Loucy (cell line): ENCODE measurements around the gene CT55.
"Not testable (repeated sequence)": the region's sequence is repeated elsewhere in the genome, so short reads cannot be mapped to it uniquely, and the experiment has no call there.

Experiments used
- H2AFZ ChIP-seq: fragments of 200-600 bp; sonication (generic); 2 replicates; pipeline ENCODE4 v1.6.0; 2016; ENCODE audit warnings: antibody characterized with exemption, mild to moderate bottlenecking, low read length, moderate library complexity
- H3F3A ChIP-seq: fragments of 200-600 bp; 2 replicates; pipeline ENCODE4 v1.6.0; 2016; ENCODE audit warnings: antibody characterized with exemption, low read depth, mild to moderate bottlenecking
- H3K27me3 ChIP-seq: fragments of 200-600 bp; sonication (generic); 2 replicates; pipeline ENCODE4 v1.6.1; 2014; ENCODE audit warnings: low read length, mild to moderate bottlenecking; ENCODE audit not compliant: insufficient read depth, poor library complexity, severe bottlenecking
- H3K36me3 ChIP-seq: fragments of 200-600 bp; sonication (generic); 2 replicates; pipeline ENCODE4 v1.6.1; 2016; ENCODE audit warnings: low read length; ENCODE audit not compliant: insufficient read depth
- H3K4me1 ChIP-seq: fragments of 200-600 bp; sonication (generic); 2 replicates; pipeline ENCODE4 v1.5.1; 2014; ENCODE audit warnings: low read length, mild to moderate bottlenecking; ENCODE audit not compliant: insufficient read depth, poor library complexity, severe bottlenecking
- H3K4me2 ChIP-seq: fragments of 200-600 bp; sonication (generic); 2 replicates; pipeline ENCODE4 v1.6.0; 2014; ENCODE audit warnings: antibody characterized with exemption, low read length, low read depth, mild to moderate bottlenecking; ENCODE audit not compliant: poor library complexity, severe bottlenecking
- H3K4me3 ChIP-seq: fragments of 200-600 bp; sonication (generic); 2 replicates; pipeline ENCODE4 v1.5.1; 2014; ENCODE audit warnings: low read length, mild to moderate bottlenecking, mixed read lengths; ENCODE audit not compliant: poor library complexity, severe bottlenecking
- H3K79me2 ChIP-seq: fragments of 200-600 bp; sonication (generic); 2 replicates; pipeline ENCODE4 v1.6.1; 2014; ENCODE audit warnings: low read length; ENCODE audit not compliant: insufficient read depth
- H3K9ac ChIP-seq: fragments of 200-600 bp; sonication (generic); 2 replicates; pipeline ENCODE4 v1.6.0; 2014; ENCODE audit warnings: mild to moderate bottlenecking, low read depth, low read length, moderate library complexity; ENCODE audit not compliant: poor library complexity, severe bottlenecking
- H3K9me2 ChIP-seq: fragments of 200-600 bp; sonication (generic); replicated peaks from 2 replicates; pipeline ENCODE4 v1.6.1; 2016; ENCODE audit warnings: low read depth, low read length, mixed read lengths
- H3K9me3 ChIP-seq: fragments of 200-600 bp; sonication (generic); 2 replicates; pipeline ENCODE4 v1.6.1; 2014; ENCODE audit warnings: mild to moderate bottlenecking, antibody characterized with exemption, low read length, low read depth; ENCODE audit not compliant: insufficient read depth
- H4K20me1 ChIP-seq: fragments of 200-600 bp; sonication (generic); 2 replicates; pipeline ENCODE4 v1.6.0; 2014; ENCODE audit warnings: antibody characterized with exemption, low read length, mild to moderate bottlenecking; ENCODE audit not compliant: insufficient read depth, poor library complexity, severe bottlenecking
- CTCF ChIP-seq: fragments of 200-600 bp; sonication (generic); conservative IDR thresholded peaks from 2 replicates; pipeline ENCODE4 v1.5.1; 2014; ENCODE audit warnings: mild to moderate bottlenecking, antibody characterized with exemption, low read length
- EZH2phosphoT487 ChIP-seq: fragments of 200-600 bp; IDR thresholded peaks from 2 replicates; pipeline ENCODE4 v1.6.1; 2018; ENCODE audit warnings: antibody characterized with exemption, mild to moderate bottlenecking, moderate library complexity, borderline replicate concordance

Gene CT55

GRCh38 chrX:135170468-135170867, 730 bp downstream of the CT55 start:
- no peaks in the 10 kb centered on the region for H4K20me1 ChIP-seq
- H3K9ac ChIP-seq, result no peak overlapping the region
- H3K4me1 ChIP-seq, result no peaks in the 10 kb centered on the region
- no peak overlapping the region for H3K4me2 ChIP-seq
- H3K9me2 ChIP-seq, result no peaks in the 10 kb centered on the region
- no peaks in the 10 kb centered on the region for H3K36me3 ChIP-seq
- H3K9me3 ChIP-seq, result no peaks in the 10 kb centered on the region
- TF ChIP-seq CTCF (no peak), EZH2phosphoT487 (no peak)
- no peaks in the 10 kb centered on the region for H3K79me2 ChIP-seq
- H3K27me3 ChIP-seq, result no peaks in the 10 kb centered on the region
- no peak overlapping the region for H2AFZ ChIP-seq
- no peak overlapping the region for H3K4me3 ChIP-seq
- H3F3A ChIP-seq, result no peaks in the 10 kb centered on the region

- not testable (repeated sequence) for H3K4me3 ChIP-seq, H4K20me1 ChIP-seq, H3K4me1 ChIP-seq, H3K79me2 ChIP-seq, H3K4me2 ChIP-seq, H2AFZ ChIP-seq, H3K9ac ChIP-seq, H3K9me2 ChIP-seq, H3F3A ChIP-seq, H3K36me3 ChIP-seq, H3K27me3 ChIP-seq, H3K9me3 ChIP-seq
These were observed 1.7 kb downstream of the CT55 start for GRCh38 chrX:135169534-135169933.

- H3K4me3 ChIP-seq, result no peak overlapping the region
- no peaks in the 10 kb centered on the region for H3K36me3 ChIP-seq
- no peaks in the 10 kb centered on the region for H3K9me3 ChIP-seq
- no peak overlapping the region for H2AFZ ChIP-seq
- H3K79me2 ChIP-seq, result no peaks in the 10 kb centered on the region
- no peaks in the 10 kb centered on the region for H3K4me1 ChIP-seq
- no peaks in the 10 kb centered on the region for H3K27me3 ChIP-seq
- TF ChIP-seq EZH2phosphoT487 (no peak), CTCF (no peak)
- H3K9me2 ChIP-seq, result no peaks in the 10 kb centered on the region
- H3F3A ChIP-seq, result no peaks in the 10 kb centered on the region
- no peak overlapping the region for H3K4me2 ChIP-seq
- H3K9ac ChIP-seq, result no peak overlapping the region
- no peaks in the 10 kb centered on the region for H4K20me1 ChIP-seq
These were observed 2.7 kb downstream of the CT55 start for GRCh38 chrX:135168486-135168885.

GRCh38 chrX:135154688-135155087, 16.5 kb downstream of the CT55 start:
- H2AFZ ChIP-seq, H3K9me3 ChIP-seq, H4K20me1 ChIP-seq, H3K9ac ChIP-seq, H3K4me1 ChIP-seq, H3K36me3 ChIP-seq, H3K4me2 ChIP-seq, H3F3A ChIP-seq, H3K27me3 ChIP-seq, H3K9me2 ChIP-seq, H3K4me3 ChIP-seq, H3K79me2 ChIP-seq: not testable (repeated sequence)

- H3K9me3 ChIP-seq, H2AFZ ChIP-seq, H3K9me2 ChIP-seq, H3F3A ChIP-seq, H3K4me3 ChIP-seq, H3K4me1 ChIP-seq, H3K27me3 ChIP-seq, H3K36me3 ChIP-seq, H3K4me2 ChIP-seq, H3K79me2 ChIP-seq, H3K9ac ChIP-seq, H4K20me1 ChIP-seq: not testable (repeated sequence)
These were observed 45.1 kb downstream of the CT55 start for GRCh38 chrX:135126145-135126544.

GRCh38 chrX:135120056-135120576, 51.1 kb downstream of the CT55 start, which contains the start of gene ETDB:
ETDB (minus strand) TSS chrX:135120526; CDS start chrX:135119261, 1,265 bp downstream.
- H3K4me3 ChIP-seq, H3F3A ChIP-seq, H3K79me2 ChIP-seq, H3K4me2 ChIP-seq, H3K27me3 ChIP-seq, H3K9me2 ChIP-seq, H3K9me3 ChIP-seq, H3K9ac ChIP-seq, H3K4me1 ChIP-seq, H4K20me1 ChIP-seq, H2AFZ ChIP-seq, H3K36me3 ChIP-seq: not testable (repeated sequence)
